ENCODE data around the gene ALKBH7.

DNA sequence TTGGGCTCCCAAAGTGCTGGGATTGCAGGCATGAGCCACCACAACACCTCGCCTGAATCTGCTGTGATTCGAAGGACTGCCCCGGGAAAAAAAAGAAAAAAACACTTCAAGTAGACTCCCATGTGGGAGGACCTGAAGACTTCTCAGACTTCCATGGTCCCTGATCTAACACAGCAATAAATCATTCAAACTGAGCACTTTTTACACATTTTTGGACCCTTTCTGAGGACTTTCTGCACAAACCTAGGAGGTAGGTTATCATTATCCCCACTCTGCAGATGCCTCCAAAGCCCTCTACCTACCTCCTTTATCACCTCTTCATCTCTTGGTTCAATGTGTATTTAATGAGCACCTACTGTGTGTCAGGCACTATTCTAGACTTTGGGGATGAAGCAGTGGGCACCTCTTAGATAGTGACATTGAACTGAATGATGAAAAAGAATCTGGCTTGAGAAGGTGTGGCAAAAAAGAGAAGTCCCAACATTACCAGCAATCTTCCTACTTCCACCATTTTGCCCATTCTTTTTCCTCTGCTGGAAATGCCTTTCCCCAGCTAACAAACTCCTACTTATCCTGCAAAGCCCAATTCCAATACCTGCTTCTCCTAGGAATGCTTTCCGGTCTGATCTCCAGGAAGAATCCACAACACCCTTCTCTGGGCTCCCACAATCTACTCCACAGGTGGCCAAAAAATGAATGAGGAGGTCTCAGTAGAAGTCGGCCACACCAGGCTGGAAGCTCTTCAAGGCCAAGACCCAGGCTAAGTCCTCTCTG lies 12.8 kb upstream of the ALKBH7 start:
- TF ChIP-seq, protein P1, sequence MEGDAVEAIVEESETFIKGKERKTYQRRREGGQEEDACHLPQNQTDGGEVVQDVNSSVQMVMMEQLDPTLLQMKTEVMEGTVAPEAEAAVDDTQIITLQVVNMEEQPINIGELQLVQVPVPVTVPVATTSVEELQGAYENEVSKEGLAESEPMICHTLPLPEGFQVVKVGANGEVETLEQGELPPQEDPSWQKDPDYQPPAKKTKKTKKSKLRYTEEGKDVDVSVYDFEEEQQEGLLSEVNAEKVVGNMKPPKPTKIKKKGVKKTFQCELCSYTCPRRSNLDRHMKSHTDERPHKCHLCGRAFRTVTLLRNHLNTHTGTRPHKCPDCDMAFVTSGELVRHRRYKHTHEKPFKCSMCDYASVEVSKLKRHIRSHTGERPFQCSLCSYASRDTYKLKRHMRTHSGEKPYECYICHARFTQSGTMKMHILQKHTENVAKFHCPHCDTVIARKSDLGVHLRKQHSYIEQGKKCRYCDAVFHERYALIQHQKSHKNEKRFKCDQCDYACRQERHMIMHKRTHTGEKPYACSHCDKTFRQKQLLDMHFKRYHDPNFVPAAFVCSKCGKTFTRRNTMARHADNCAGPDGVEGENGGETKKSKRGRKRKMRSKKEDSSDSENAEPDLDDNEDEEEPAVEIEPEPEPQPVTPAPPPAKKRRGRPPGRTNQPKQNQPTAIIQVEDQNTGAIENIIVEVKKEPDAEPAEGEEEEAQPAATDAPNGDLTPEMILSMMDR (conservative IDR thresholded peaks at IDR 0.05; ENCODE audit: low read depth in 2 of 2), result no peak
- TF ChIP-seq JUNB (IDR thresholded peaks at IDR 0.05; ENCODE audit: unreplicated experiment) (no peak), POLR2AphosphoS5 (IDR thresholded peaks at IDR 0.05; ENCODE audit: low read depth) (no peak), ZNF114 (CRISPR knock-in tag; IDR thresholded peaks at IDR 0.05) (no peak), EZH2 (IDR thresholded peaks at IDR 0.05; ENCODE audit: low read depth, unreplicated experiment) (no peak), CREB1 (CRISPR knock-in tag; IDR thresholded peaks at IDR 0.05; ENCODE audit: low read depth) (no peak), ZNF331 (CRISPR knock-in tag; IDR thresholded peaks at IDR 0.05; ENCODE audit: low read depth) (no peak), EZH2phosphoT487 (IDR thresholded peaks at IDR 0.05; ENCODE audit: unreplicated experiment) (no peak), NANOG (IDR thresholded peaks at IDR 0.05; ENCODE audit: borderline replicate concordance) (no peak)
- TF ChIP-seq, protein P2, sequence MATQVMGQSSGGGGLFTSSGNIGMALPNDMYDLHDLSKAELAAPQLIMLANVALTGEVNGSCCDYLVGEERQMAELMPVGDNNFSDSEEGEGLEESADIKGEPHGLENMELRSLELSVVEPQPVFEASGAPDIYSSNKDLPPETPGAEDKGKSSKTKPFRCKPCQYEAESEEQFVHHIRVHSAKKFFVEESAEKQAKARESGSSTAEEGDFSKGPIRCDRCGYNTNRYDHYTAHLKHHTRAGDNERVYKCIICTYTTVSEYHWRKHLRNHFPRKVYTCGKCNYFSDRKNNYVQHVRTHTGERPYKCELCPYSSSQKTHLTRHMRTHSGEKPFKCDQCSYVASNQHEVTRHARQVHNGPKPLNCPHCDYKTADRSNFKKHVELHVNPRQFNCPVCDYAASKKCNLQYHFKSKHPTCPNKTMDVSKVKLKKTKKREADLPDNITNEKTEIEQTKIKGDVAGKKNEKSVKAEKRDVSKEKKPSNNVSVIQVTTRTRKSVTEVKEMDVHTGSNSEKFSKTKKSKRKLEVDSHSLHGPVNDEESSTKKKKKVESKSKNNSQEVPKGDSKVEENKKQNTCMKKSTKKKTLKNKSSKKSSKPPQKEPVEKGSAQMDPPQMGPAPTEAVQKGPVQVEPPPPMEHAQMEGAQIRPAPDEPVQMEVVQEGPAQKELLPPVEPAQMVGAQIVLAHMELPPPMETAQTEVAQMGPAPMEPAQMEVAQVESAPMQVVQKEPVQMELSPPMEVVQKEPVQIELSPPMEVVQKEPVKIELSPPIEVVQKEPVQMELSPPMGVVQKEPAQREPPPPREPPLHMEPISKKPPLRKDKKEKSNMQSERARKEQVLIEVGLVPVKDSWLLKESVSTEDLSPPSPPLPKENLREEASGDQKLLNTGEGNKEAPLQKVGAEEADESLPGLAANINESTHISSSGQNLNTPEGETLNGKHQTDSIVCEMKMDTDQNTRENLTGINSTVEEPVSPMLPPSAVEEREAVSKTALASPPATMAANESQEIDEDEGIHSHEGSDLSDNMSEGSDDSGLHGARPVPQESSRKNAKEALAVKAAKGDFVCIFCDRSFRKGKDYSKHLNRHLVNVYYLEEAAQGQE (IDR thresholded peaks at IDR 0.05; ENCODE audit: unreplicated experiment), result no peak
